Lower leg skin (tissue), 3 donors: Measurements from ENCODE around the gene WDR74.

Source experiments
- POLR2A ChIP-seq, 2 donors: fragments of 450-650 bp; IDR thresholded peaks; one replicate each; pipeline ENCODE4 v1.6.1; 2016 to 2017; ENCODE audit warnings: antibody characterized with exemption in 2 of 2, mild to moderate bottlenecking in 1 of 2, moderate library complexity in 1 of 2
- TF ChIP-seq, protein P1 (sequence below), 3 donors: fragments of 450-650 bp; IDR thresholded peaks; one replicate each; pipeline ENCODE4 v1.5.1; 2016; ENCODE audit warnings: antibody characterized with exemption in 3 of 3, mild to moderate bottlenecking in 3 of 3, moderate library complexity in 2 of 3

DNA sequence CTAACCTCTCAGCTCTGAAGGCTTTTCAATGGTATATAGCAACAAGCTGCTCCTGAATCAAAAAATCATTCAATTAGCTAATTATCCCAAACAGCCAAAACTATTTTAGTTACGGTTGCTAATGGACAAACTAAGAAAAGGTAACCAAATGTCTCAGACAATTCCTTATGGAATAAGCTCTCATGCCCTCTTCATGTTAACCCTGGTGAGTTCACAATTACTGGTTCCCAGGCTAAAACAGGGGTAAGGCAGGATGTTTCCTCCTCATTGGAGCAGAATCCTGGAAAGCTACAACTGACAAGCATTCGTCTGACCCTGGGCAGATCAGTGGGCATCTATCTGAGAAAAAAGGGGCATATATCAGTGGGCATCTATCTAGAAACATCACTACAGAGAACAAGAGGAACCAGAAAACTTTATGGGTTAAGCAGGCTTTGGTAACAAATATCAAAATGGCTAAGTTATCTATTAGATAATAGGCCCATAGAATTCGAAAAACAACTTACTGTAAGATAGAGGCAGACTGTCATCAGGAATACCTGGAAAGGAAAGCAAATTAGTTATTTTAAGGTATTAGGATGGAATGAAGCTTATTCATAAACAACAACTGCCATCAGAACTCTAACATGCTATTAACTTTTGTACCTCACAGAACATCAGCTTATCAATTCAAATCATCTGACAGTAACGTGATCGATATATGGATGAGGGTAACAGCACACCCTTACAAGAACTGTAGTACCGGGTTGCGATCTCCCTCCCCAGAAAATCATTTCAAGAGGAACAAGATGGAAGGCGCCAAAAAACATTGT lies 14.8 kb upstream of the WDR74 start:
- TF ChIP-seq, protein P1, sequence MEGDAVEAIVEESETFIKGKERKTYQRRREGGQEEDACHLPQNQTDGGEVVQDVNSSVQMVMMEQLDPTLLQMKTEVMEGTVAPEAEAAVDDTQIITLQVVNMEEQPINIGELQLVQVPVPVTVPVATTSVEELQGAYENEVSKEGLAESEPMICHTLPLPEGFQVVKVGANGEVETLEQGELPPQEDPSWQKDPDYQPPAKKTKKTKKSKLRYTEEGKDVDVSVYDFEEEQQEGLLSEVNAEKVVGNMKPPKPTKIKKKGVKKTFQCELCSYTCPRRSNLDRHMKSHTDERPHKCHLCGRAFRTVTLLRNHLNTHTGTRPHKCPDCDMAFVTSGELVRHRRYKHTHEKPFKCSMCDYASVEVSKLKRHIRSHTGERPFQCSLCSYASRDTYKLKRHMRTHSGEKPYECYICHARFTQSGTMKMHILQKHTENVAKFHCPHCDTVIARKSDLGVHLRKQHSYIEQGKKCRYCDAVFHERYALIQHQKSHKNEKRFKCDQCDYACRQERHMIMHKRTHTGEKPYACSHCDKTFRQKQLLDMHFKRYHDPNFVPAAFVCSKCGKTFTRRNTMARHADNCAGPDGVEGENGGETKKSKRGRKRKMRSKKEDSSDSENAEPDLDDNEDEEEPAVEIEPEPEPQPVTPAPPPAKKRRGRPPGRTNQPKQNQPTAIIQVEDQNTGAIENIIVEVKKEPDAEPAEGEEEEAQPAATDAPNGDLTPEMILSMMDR (IDR thresholded peaks at IDR 0.05) = no peak
- TF ChIP-seq POLR2A (IDR thresholded peaks at IDR 0.05) = no peak
